HK-2 (cell line): ENCODE data around the gene SORCS2.

Experiments
- DNase-seq: peaks from one replicate; pipeline ENCODE4 v3.0.0-alpha.2; 2018; ENCODE audit not compliant: unreplicated experiment

SORCS2 gene

GRCh38 chr4:7665321-7665720 lies 473.0 kb downstream of the SORCS2 start:
- DNase-seq, result no peak

GRCh38 chr4:7666011-7666410 lies 473.7 kb downstream of the SORCS2 start:
- DNase-seq, result no peak

- no peak for DNase-seq
These were observed 474.4 kb downstream of the SORCS2 start for GRCh38 chr4:7666744-7667143.

GRCh38 chr4:7668271-7668670 lies 475.9 kb downstream of the SORCS2 start:
- no peak for DNase-seq

GRCh38 chr4:7668826-7669225 lies 476.5 kb downstream of the SORCS2 start:
- no peak for DNase-seq

GRCh38 chr4:7672601-7673000 lies 480.3 kb downstream of the SORCS2 start:
- no peak for DNase-seq

GRCh38 chr4:7673121-7673520 lies 480.8 kb downstream of the SORCS2 start:
- DNase-seq, result no peak

GRCh38 chr4:7674706-7675105 lies 482.4 kb downstream of the SORCS2 start:
- DNase-seq, result no peak

GRCh38 chr4:7675136-7675535 lies 482.8 kb downstream of the SORCS2 start:
- DNase-seq, result no peak

GRCh38 chr4:7675612-7676320 lies 483.4 kb downstream of the SORCS2 start:
- no peak for DNase-seq

- no peak for DNase-seq
These were observed 484.1 kb downstream of the SORCS2 start for GRCh38 chr4:7676398-7676922.

- DNase-seq, result no peak
These were observed 484.7 kb downstream of the SORCS2 start for GRCh38 chr4:7677086-7677485.

- DNase-seq, result no peak
These were observed 485.5 kb downstream of the SORCS2 start for GRCh38 chr4:7677799-7678301.

GRCh38 chr4:7678318-7678852 lies 486.0 kb downstream of the SORCS2 start:
- no peak for DNase-seq

GRCh38 chr4:7679406-7680040 lies 487.2 kb downstream of the SORCS2 start:
- DNase-seq, result no peak

- no peak for DNase-seq
These were observed 487.8 kb downstream of the SORCS2 start for GRCh38 chr4:7680106-7680505.

GRCh38 chr4:7680731-7681130 lies 488.4 kb downstream of the SORCS2 start:
- no peak for DNase-seq

GRCh38 chr4:7683126-7683703 lies 490.9 kb downstream of the SORCS2 start:
- no peak for DNase-seq

- DNase-seq, result no peak
These were observed 492.0 kb downstream of the SORCS2 start for GRCh38 chr4:7684294-7684693.

GRCh38 chr4:7686070-7686870 lies 493.9 kb downstream of the SORCS2 start:
- no peak for DNase-seq

- DNase-seq, result no peak
These were observed 494.7 kb downstream of the SORCS2 start for GRCh38 chr4:7687006-7687405.

- DNase-seq, result no peak
These were observed 495.5 kb downstream of the SORCS2 start for GRCh38 chr4:7687796-7688195.
